Measurements from ENCODE around the gene ABCA13.

The ABCA13 gene

GRCh38 chr7:48438206-48438605 is 266.9 kb downstream of the ABCA13 start:
- DNase-seq (ENCODE audit: low spot score): no peak

GRCh38 chr7:48441848-48442492 is 270.7 kb downstream of the ABCA13 start:
- no peak for DNase-seq (ENCODE audit: low spot score)

GRCh38 chr7:48443051-48443450 is 271.8 kb downstream of the ABCA13 start:
- no peak for DNase-seq (ENCODE audit: low spot score)

GRCh38 chr7:48446721-48447120 is 275.5 kb downstream of the ABCA13 start:
- DNase-seq (ENCODE audit: low spot score): no peak

GRCh38 chr7:48452218-48452617 is 281.0 kb downstream of the ABCA13 start:
- no peak for DNase-seq (ENCODE audit: low spot score)

- DNase-seq (ENCODE audit: low spot score): no peak
These were observed 283.5 kb downstream of the ABCA13 start for GRCh38 chr7:48454750-48455192.

GRCh38 chr7:48455363-48455762 is 284.1 kb downstream of the ABCA13 start:
- DNase-seq (ENCODE audit: low spot score): no peak

- DNase-seq (ENCODE audit: low spot score): no peak
These were observed 287.7 kb downstream of the ABCA13 start for GRCh38 chr7:48458701-48459524.

GRCh38 chr7:48466713-48467112 is 295.5 kb downstream of the ABCA13 start:
- DNase-seq (ENCODE audit: low spot score): no peak

GRCh38 chr7:48471196-48471595 is 299.9 kb downstream of the ABCA13 start:
- DNase-seq (ENCODE audit: low spot score): no peak

GRCh38 chr7:48472640-48473039 is 301.4 kb downstream of the ABCA13 start:
- no peak for DNase-seq (ENCODE audit: low spot score)

GRCh38 chr7:48473205-48473865 is 302.1 kb downstream of the ABCA13 start:
- DNase-seq (ENCODE audit: low spot score): no peak

- no peak for DNase-seq (ENCODE audit: low spot score)
These were observed 310.0 kb downstream of the ABCA13 start for GRCh38 chr7:48481235-48481634.

GRCh38 chr7:48497521-48497920 is 326.3 kb downstream of the ABCA13 start:
- DNase-seq (ENCODE audit: low spot score): no peak

- DNase-seq (ENCODE audit: low spot score): peak; percentile 10
These were observed 330.8 kb downstream of the ABCA13 start for GRCh38 chr7:48502021-48502420.

GRCh38 chr7:48505051-48505450 is 333.8 kb downstream of the ABCA13 start:
- no peak for DNase-seq (ENCODE audit: low spot score)

- no peak for DNase-seq (ENCODE audit: low spot score)
These were observed 334.2 kb downstream of the ABCA13 start for GRCh38 chr7:48505466-48505865.

GRCh38 chr7:48506569-48506968 is 335.3 kb downstream of the ABCA13 start:
- no peak for DNase-seq (ENCODE audit: low spot score)

GRCh38 chr7:48511080-48511479 is 339.8 kb downstream of the ABCA13 start:
- DNase-seq (ENCODE audit: low spot score): peak; percentile 54

- no peak for DNase-seq (ENCODE audit: low spot score)
These were observed 341.6 kb downstream of the ABCA13 start for GRCh38 chr7:48512892-48513291.

GRCh38 chr7:48515171-48515570 is 343.9 kb downstream of the ABCA13 start:
- DNase-seq (ENCODE audit: low spot score): no peak

- no peak for DNase-seq (ENCODE audit: low spot score)
These were observed 346.8 kb downstream of the ABCA13 start for GRCh38 chr7:48518092-48518491.

GRCh38 chr7:48522692-48523091 is 351.4 kb downstream of the ABCA13 start:
- DNase-seq (ENCODE audit: low spot score): no peak

All from Ammon's horn (tissue), 1 donor.